Endodermal cell (in vitro differentiated cells): ENCODE results near the gene FN1. TPM values are rescaled to one million over a fixed set of nuclear protein-coding genes. Genes with fewer than 3 reads are reported as not detected.

ENCODE experiments used
- DNase-seq: peaks from one replicate; pipeline ENCODE4 v3.0.0-alpha.2; 2017
- H3K27ac ChIP-seq: 2 replicates; pipeline ENCODE4 v1.5.1; 2013; ENCODE audit warnings: mild to moderate bottlenecking, low read depth, low read length, moderate library complexity
- H3K27me3 ChIP-seq: 2 replicates; pipeline ENCODE4 v1.6.1; 2013; ENCODE audit warnings: mild to moderate bottlenecking, low read length, moderate library complexity; ENCODE audit not compliant: insufficient read depth, control insufficient read depth, poor library complexity, severe bottlenecking
- H3K36me3 ChIP-seq: 2 replicates; pipeline ENCODE4 v1.7.0; 2013; ENCODE audit warnings: mild to moderate bottlenecking, low read length, moderate library complexity; ENCODE audit not compliant: control insufficient read depth, insufficient read depth
- H3K4me1 ChIP-seq: one replicate; pipeline ENCODE4 v1.7.0; 2013; ENCODE audit warnings: low read length; ENCODE audit not compliant: control insufficient read depth, insufficient read depth
- H3K4me3 ChIP-seq: 2 replicates; pipeline ENCODE4 v1.5.1; 2013; ENCODE audit warnings: mild to moderate bottlenecking, low read length, moderate library complexity
- H3K9ac ChIP-seq: 2 replicates; pipeline ENCODE4 v1.6.1; 2013; ENCODE audit warnings: mild to moderate bottlenecking, low read length, moderate library complexity; ENCODE audit not compliant: poor library complexity, severe bottlenecking; ENCODE audit errors: extremely low read depth
- H3K9me3 ChIP-seq: 2 replicates; pipeline ENCODE4 v1.6.1; 2013; ENCODE audit warnings: mild to moderate bottlenecking, low read length, moderate library complexity; ENCODE audit not compliant: control insufficient read depth
- H3K27ac Mint-ChIP-seq: 2 replicates; pipeline ENCODE4 v1.8.0; 2020; ENCODE audit warnings: mixed read lengths
- H3K27me3 Mint-ChIP-seq: 2 replicates; pipeline ENCODE4 v1.8.0; 2021; ENCODE audit warnings: mild to moderate bottlenecking, mixed read lengths; ENCODE audit not compliant: insufficient read depth
- H3K36me3 Mint-ChIP-seq: 2 replicates; pipeline ENCODE4 v1.8.0; 2020; ENCODE audit warnings: low read depth, mixed read lengths
- H3K4me1 Mint-ChIP-seq: 2 replicates; pipeline ENCODE4 v1.8.0; 2020; ENCODE audit warnings: mixed read lengths
- H3K4me3 Mint-ChIP-seq: 2 replicates; pipeline ENCODE4 v1.8.0; 2020; ENCODE audit warnings: mild to moderate bottlenecking, moderate library complexity, mixed read lengths
- H3K9me3 Mint-ChIP-seq: 2 replicates; pipeline ENCODE4 v1.8.0; 2020; ENCODE audit warnings: mild to moderate bottlenecking, mixed read lengths
- CTCF ChIP-seq: fragments of 200-600 bp; sonication (generic); conservative IDR thresholded peaks from 2 replicates; pipeline ENCODE4 v1.5.0; 2021; ENCODE audit warnings: antibody characterized with exemption, mild to moderate bottlenecking
- WGBS, 2 experiments: methylation state at CpG; one replicate each; pipeline versions ENCODE4 v1.1.5 to v1.1.7; 2013; ENCODE audit warnings: missing lambda C conversion rate in 2 of 2, mixed read lengths in 1 of 2; ENCODE audit not compliant: insufficient coverage in 1 of 2, insufficient read length in 1 of 2; 5-methylcytosine and 5-hydroxymethylcytosine counted together
- total RNA-seq, 2 donors: library from RNA; stranded (reverse); fragmentation: NEBNext Ultra II Directional in 1 of 2; extraction: Animal tissue kit (Norgen Biotek cat#: 25700) in 1 of 2; gene quantifications; 2 replicates in 1 of 2; 3 replicates in 1 of 2; pipeline ENCODE4 v1.2.1, GENCODE V29; 2021

Gene FN1
- total RNA-seq, 2 donors from 2014 or later = 2,721 to 2,960 TPM

GRCh38 chr2:215365184-215365658 is 70.6 kb downstream of the FN1 start:
- H3K27ac ChIP-seq = no peak overlapping the region
- DNase-seq = no peak
- no peaks in the 10 kb centered on the region for H3K4me1 Mint-ChIP-seq
- no peaks in the 10 kb centered on the region for H3K27me3 Mint-ChIP-seq
- 93 to 100% methylated on average over 3 to 4 of the region's 4 CpGs for WGBS, 2 experiments
- no peaks in the 10 kb centered on the region for H3K9me3 ChIP-seq
- no peak overlapping the region for H3K4me3 ChIP-seq
- no peak overlapping the region for H3K9ac ChIP-seq
- H3K27ac Mint-ChIP-seq = no peak overlapping the region
- H3K36me3 ChIP-seq = peaks cover 96% of the 10 kb centered on the region
- H3K4me1 ChIP-seq = no peaks in the 10 kb centered on the region
- no peak for TF ChIP-seq CTCF
- H3K4me3 Mint-ChIP-seq = no peak overlapping the region
- H3K9me3 Mint-ChIP-seq = no peaks in the 10 kb centered on the region
- no peaks in the 10 kb centered on the region for H3K27me3 ChIP-seq
- H3K36me3 Mint-ChIP-seq = peaks cover 86% of the 10 kb centered on the region

- no peaks in the 10 kb centered on the region for H3K27me3 Mint-ChIP-seq
- Histone ChIP-seq H3K9ac (no peak overlapping the region), H3K27ac (no peak overlapping the region), H3K36me3 (peaks cover 94% of the 10 kb centered on the region), H3K27me3 (no peaks in the 10 kb centered on the region), H3K9me3 (no peaks in the 10 kb centered on the region), H3K4me3 (no peak overlapping the region), H3K4me1 (no peaks in the 10 kb centered on the region)
- DNase-seq = no peak
- no peaks in the 10 kb centered on the region for H3K9me3 Mint-ChIP-seq
- no peak overlapping the region for H3K4me3 Mint-ChIP-seq
- H3K4me1 Mint-ChIP-seq = no peaks in the 10 kb centered on the region
- no peak overlapping the region for H3K27ac Mint-ChIP-seq
- H3K36me3 Mint-ChIP-seq = peaks cover 84% of the 10 kb centered on the region
- no peak for TF ChIP-seq CTCF
- WGBS, 2 experiments = 95 to 100% methylated on average over 4 to 10 of the region's 10 CpGs
Measured at GRCh38 chr2:215364157-215365155, 71.4 kb downstream of the FN1 start.

- no peak for TF ChIP-seq CTCF
- Histone ChIP-seq H3K36me3 (peaks cover 93% of the 10 kb centered on the region), H3K4me3 (no peak overlapping the region), H3K9me3 (no peaks in the 10 kb centered on the region), H3K27ac (no peak overlapping the region), H3K4me1 (no peaks in the 10 kb centered on the region), H3K27me3 (no peaks in the 10 kb centered on the region), H3K9ac (no peak overlapping the region)
- 90% methylated on average over 2 of the region's 2 CpGs; no CpG with 5 or more reads in 1 of the 2 experiments for WGBS, 2 experiments
- no peaks in the 10 kb centered on the region for H3K9me3 Mint-ChIP-seq
- DNase-seq = no peak
- H3K4me3 Mint-ChIP-seq = no peak overlapping the region
- peaks cover 5% of the 10 kb centered on the region for H3K4me1 Mint-ChIP-seq
- H3K27me3 Mint-ChIP-seq = no peaks in the 10 kb centered on the region
- no peak overlapping the region for H3K27ac Mint-ChIP-seq
- H3K36me3 Mint-ChIP-seq = peaks cover 78% of the 10 kb centered on the region
Measured at GRCh38 chr2:215363461-215364156, 72.3 kb downstream of the FN1 start.
